AG04449 (cell line): Measurements from ENCODE around the gene ADAT1.

Experiments
- CTCF ChIA-PET: fragments of 350-600 bp; formaldehyde crosslinking; extraction: SDS; loops from one replicate; lab custom pipeline; 2021; ENCODE audit warnings: antibody characterized with exemption; lab: Yijun Ruan, JAX
- POLR2A ChIA-PET: fragments of 400-600, 350-600 bp; formaldehyde crosslinking; extraction: SDS; loops from one replicate; lab custom pipeline; 2020; ENCODE audit warnings: antibody characterized with exemption, inconsistent platforms; lab: Yijun Ruan, JAX
- DNase-seq: peaks from one replicate; pipeline ENCODE4 v3.0.0-alpha.2; 2010; ENCODE audit warnings: low read depth, low spot score
- H3K4me3 ChIP-seq: 2 replicates; pipeline ENCODE4 v1.5.1; 2011; ENCODE audit warnings: low read depth, mild to moderate bottlenecking, control low read depth, low read length
- CTCF ChIP-seq: IDR thresholded peaks from one replicate; pipeline ENCODE4 v1.5.1; 2011; ENCODE audit warnings: mild to moderate bottlenecking, moderate library complexity, low read length, control low read depth, inconsistent platforms; ENCODE audit not compliant: insufficient read depth; ENCODE audit errors: missing control alignments

Gene ADAT1

GRCh38 chr16:75589306-75589705 lies 33.8 kb downstream of the ADAT1 start:
- no peak for TF ChIP-seq CTCF
- ChIA-PET POLR2A (interaction anchor here (0.7 kb wide), 1 partner anchor 116 kb away, joined by 3 read pairs; no protein-coding TSS in a partner anchor), CTCF (interaction anchor here (2.2 kb wide), 1 partner anchor 124 kb away, joined by 7 read pairs; no protein-coding TSS in a partner anchor)
- no peak for DNase-seq
- no peak overlapping the region for H3K4me3 ChIP-seq

GRCh38 chr16:75588716-75589115 lies 34.4 kb downstream of the ADAT1 start:
- DNase-seq = no peak
- POLR2A ChIA-PET = interaction anchor here (0.7 kb wide), 1 partner anchor 116 kb away, joined by 3 read pairs; no protein-coding TSS in a partner anchor
- CTCF ChIA-PET = interaction anchor here (2.2 kb wide), 1 partner anchor 124 kb away, joined by 7 read pairs; no protein-coding TSS in a partner anchor
- H3K4me3 ChIP-seq = no peak overlapping the region
- no peak for TF ChIP-seq CTCF

GRCh38 chr16:75584108-75584507 lies 39.0 kb downstream of the ADAT1 start:
- TF ChIP-seq CTCF = no peak
- DNase-seq = no peak
- ChIA-PET POLR2A (no interaction called here), CTCF (no interaction called here)
- no peak overlapping the region for H3K4me3 ChIP-seq

- no peak overlapping the region for H3K4me3 ChIP-seq
- CTCF ChIA-PET = interaction anchor here (1.0 to 1.3 kb wide), 3 partner anchors 11 to 42 kb away, joined by 3 to 4 read pairs (median 3); no protein-coding TSS in a partner anchor
- POLR2A ChIA-PET = no interaction called here
- no peak for DNase-seq
- TF ChIP-seq CTCF = no peak
Observed at GRCh38 chr16:75579281-75579834, 43.7 kb downstream of the ADAT1 start.

GRCh38 chr16:75578725-75579124 lies 44.4 kb downstream of the ADAT1 start:
- no peak for DNase-seq
- CTCF ChIA-PET = interaction anchor here (1.0 to 1.3 kb wide), 3 partner anchors 11 to 43 kb away, joined by 3 to 4 read pairs (median 3); no protein-coding TSS in a partner anchor
- no peak for TF ChIP-seq CTCF
- H3K4me3 ChIP-seq = no peak overlapping the region
- POLR2A ChIA-PET = no interaction called here

GRCh38 chr16:75578212-75578611 lies 44.9 kb downstream of the ADAT1 start:
- DNase-seq = no peak
- ChIA-PET CTCF (interaction anchor here (1.0 to 1.3 kb wide), 2 partner anchors 10 to 14 kb away, joined by 3 read pairs; no protein-coding TSS in a partner anchor), POLR2A (no interaction called here)
- no peak for TF ChIP-seq CTCF
- H3K4me3 ChIP-seq = no peak overlapping the region
